ENCODE measurements around the gene SETD1A.
A peak's percentile ranks its signal among the peaks of the same experiment; 100 is the strongest.

The SETD1A gene

GRCh38 chr16:30957456-30958174 lies at the start of gene SETD1A:
SETD1A (plus strand) TSS chr16:30957754; CDS start chr16:30958732, 978 bp downstream.
- peak; percentile 98 for DNase-seq (ENCODE audit: low spot score)

GRCh38 chr16:30910427-30911029 lies 47.0 kb upstream of the SETD1A start:
- peak; percentile 66 for DNase-seq (ENCODE audit: low spot score)

- no peak for DNase-seq (ENCODE audit: low spot score)
Observed at GRCh38 chr16:30912794-30913412, 44.7 kb upstream of the SETD1A start.

- DNase-seq (ENCODE audit: low spot score): no peak
Observed at GRCh38 chr16:30914830-30915229, 42.7 kb upstream of the SETD1A start.

- no peak for DNase-seq (ENCODE audit: low spot score)
Observed at GRCh38 chr16:30918614-30919013, 38.9 kb upstream of the SETD1A start.

GRCh38 chr16:30920891-30921290 lies 36.7 kb upstream of the SETD1A start:
- DNase-seq (ENCODE audit: low spot score): no peak

- no peak for DNase-seq (ENCODE audit: low spot score)
Observed at GRCh38 chr16:30921459-30921747, 36.2 kb upstream of the SETD1A start.

GRCh38 chr16:30921748-30922419 lies 35.7 kb upstream of the SETD1A start:
- peak; percentile 97 for DNase-seq (ENCODE audit: low spot score)

- peak; percentile 100 for DNase-seq (ENCODE audit: low spot score)
Observed at GRCh38 chr16:30922420-30922959, 35.1 kb upstream of the SETD1A start.

- DNase-seq (ENCODE audit: low spot score): peak; percentile 99
Observed at GRCh38 chr16:30922960-30923535, 34.5 kb upstream of the SETD1A start.

GRCh38 chr16:30923554-30924075 lies 33.9 kb upstream of the SETD1A start, which contains the start of gene FBXL19:
FBXL19 (plus strand) TSS chr16:30923572; CDS start chr16:30925755, 2,183 bp downstream.
- peak; percentile 86 for DNase-seq (ENCODE audit: low spot score)

GRCh38 chr16:30924076-30924912 lies 33.3 kb upstream of the SETD1A start:
- DNase-seq (ENCODE audit: low spot score): peak; percentile 69

GRCh38 chr16:30924913-30925631 lies 32.5 kb upstream of the SETD1A start:
- DNase-seq (ENCODE audit: low spot score): no peak

- DNase-seq (ENCODE audit: low spot score): no peak
Observed at GRCh38 chr16:30925632-30925987, 31.9 kb upstream of the SETD1A start.

- no peak for DNase-seq (ENCODE audit: low spot score)
Observed at GRCh38 chr16:30925995-30926811, 31.4 kb upstream of the SETD1A start.

- no peak for DNase-seq (ENCODE audit: low spot score)
Observed at GRCh38 chr16:30926937-30927788, 30.4 kb upstream of the SETD1A start.

GRCh38 chr16:30927789-30928378 lies 29.7 kb upstream of the SETD1A start:
- peak; percentile 84 for DNase-seq (ENCODE audit: low spot score)

- DNase-seq (ENCODE audit: low spot score): no peak
Observed at GRCh38 chr16:30928390-30928789, 29.2 kb upstream of the SETD1A start.

Measured in ecto neural progenitor cell (in vitro differentiated cells).